SK-N-SH treated with all-trans-retinoic acid at 6 μM for 48 hours (cell line): ENCODE results near the gene ZHX3.
A peak's percentile ranks its signal among the peaks of the same experiment; 100 is the strongest.

ENCODE experiments used
- ATAC-seq: fragments of 200-7000 bp; cut with Tn5 transposase; 3 replicates; pipeline ENCODE4 v1.9.1; 2020; ENCODE audit warnings: mild to moderate bottlenecking, moderate library complexity
- ARNTL ChIP-seq: fragments of 450-650 bp; formaldehyde crosslinking; IDR thresholded peaks from 2 replicates; pipeline ENCODE4 v1.5.0; 2020; ENCODE audit warnings: low read depth, mild to moderate bottlenecking, moderate library complexity, borderline replicate concordance
- BACH2 ChIP-seq: fragments of 250-450 bp; sonication (Bioruptor Pico); IDR thresholded peaks from 2 replicates; pipeline ENCODE4 v1.9.0; 2021; ENCODE audit warnings: mild to moderate bottlenecking, borderline replicate concordance
- CREB5 ChIP-seq: fragments of 250-450 bp; sonication (Bioruptor Pico); IDR thresholded peaks from 2 replicates; pipeline ENCODE4 v1.5.1; 2020; ENCODE audit warnings: low read depth, mild to moderate bottlenecking, moderate library complexity
- CSDC2 ChIP-seq: fragments of 250-450 bp; sonication (Bioruptor Pico); IDR thresholded peaks from 2 replicates; pipeline ENCODE4 v1.5.0; 2020; ENCODE audit warnings: mild to moderate bottlenecking, moderate library complexity
- CSRNP3 ChIP-seq: fragments of 250-450 bp; sonication (Bioruptor Pico); IDR thresholded peaks from 2 replicates; pipeline ENCODE4 v1.5.1; 2021; ENCODE audit warnings: mild to moderate bottlenecking, moderate library complexity
- ESRRG ChIP-seq: fragments of 250-450 bp; sonication (Bioruptor Pico); IDR thresholded peaks from 2 replicates; pipeline ENCODE4 v1.6.1; 2021; ENCODE audit warnings: mild to moderate bottlenecking
- PATZ1 ChIP-seq: fragments of 250-450 bp; sonication (Bioruptor Pico); IDR thresholded peaks from 2 replicates; pipeline ENCODE4 v1.8.0; 2020; ENCODE audit warnings: mild to moderate bottlenecking, moderate library complexity, borderline replicate concordance
- POU6F1 ChIP-seq: fragments of 250-450 bp; sonication (Bioruptor Pico); IDR thresholded peaks from 2 replicates; pipeline ENCODE4 v1.8.0; 2021; ENCODE audit warnings: low read depth, mild to moderate bottlenecking, moderate library complexity, borderline replicate concordance
- PPARA ChIP-seq: fragments of 250-450 bp; sonication (Bioruptor Pico); IDR thresholded peaks from 2 replicates; pipeline ENCODE4 v1.5.0; 2020; ENCODE audit warnings: mild to moderate bottlenecking, borderline replicate concordance
- RARB ChIP-seq: fragments of 250-450 bp; sonication (Bioruptor Pico); IDR thresholded peaks from 2 replicates; pipeline ENCODE4 v1.8.0; 2021; ENCODE audit warnings: mild to moderate bottlenecking, moderate library complexity
- SNAI2 ChIP-seq: fragments of 250-450 bp; sonication (Bioruptor Pico); IDR thresholded peaks from 2 replicates; pipeline ENCODE4 v1.5.0; 2020; ENCODE audit warnings: mild to moderate bottlenecking, moderate library complexity
- TCF4 ChIP-seq: fragments of 250-450 bp; sonication (Bioruptor Pico); IDR thresholded peaks from 2 replicates; pipeline ENCODE4 v1.8.0; 2021; ENCODE audit warnings: mild to moderate bottlenecking, moderate library complexity, borderline replicate concordance
- TOX ChIP-seq: fragments of 250-450 bp; sonication (Bioruptor Pico); IDR thresholded peaks from 2 replicates; pipeline ENCODE4 v1.8.0; 2021; ENCODE audit warnings: mild to moderate bottlenecking, moderate library complexity, borderline replicate concordance
- TSHZ2 ChIP-seq: fragments of 250-450 bp; sonication (Bioruptor Pico); IDR thresholded peaks from 2 replicates; pipeline ENCODE4 v1.5.0; 2020; ENCODE audit warnings: mild to moderate bottlenecking, moderate library complexity
- ZC3H10 ChIP-seq: fragments of 250-450 bp; sonication (Bioruptor Pico); IDR thresholded peaks from 2 replicates; pipeline ENCODE4 v1.5.1; 2021; ENCODE audit warnings: mild to moderate bottlenecking, moderate library complexity
- ZFP3 ChIP-seq: fragments of 250-450 bp; sonication (Bioruptor Pico); IDR thresholded peaks from 2 replicates; pipeline ENCODE4 v1.5.0; 2020; ENCODE audit warnings: mild to moderate bottlenecking, moderate library complexity
- ZFP30 ChIP-seq: fragments of 450-650 bp; formaldehyde crosslinking; IDR thresholded peaks from 2 replicates; pipeline ENCODE4 v1.5.0; 2022; ENCODE audit warnings: mild to moderate bottlenecking, moderate library complexity
- ZNF565 ChIP-seq: fragments of 450-650 bp; formaldehyde crosslinking; conservative IDR thresholded peaks from 2 replicates; pipeline ENCODE4 v1.5.0; 2020; ENCODE audit warnings: low read depth, mild to moderate bottlenecking, moderate library complexity
- ZNF70 ChIP-seq: fragments of 450-650 bp; formaldehyde crosslinking; IDR thresholded peaks from 2 replicates; pipeline ENCODE4 v1.5.0; 2020; ENCODE audit warnings: mild to moderate bottlenecking, moderate library complexity

ZHX3 gene

GRCh38 chr20:41234041-41234440 lies 83.5 kb downstream of the ZHX3 start:
- ATAC-seq: no peak
- TF ChIP-seq ZFP3 (CRISPR knock-in tag): no peak
- TF ChIP-seq CREB5 (CRISPR knock-in tag): no peak
- TF ChIP-seq ZNF70: no peak
- TF ChIP-seq PPARA: no peak
- no peak for TF ChIP-seq BACH2 (CRISPR knock-in tag)
- TF ChIP-seq ESRRG (CRISPR knock-in tag): no peak
- TF ChIP-seq POU6F1 (CRISPR knock-in tag): no peak
- TF ChIP-seq SNAI2 (CRISPR knock-in tag): no peak
- no peak for TF ChIP-seq TSHZ2 (CRISPR knock-in tag)
- no peak for TF ChIP-seq CSDC2 (CRISPR knock-in tag)
- TF ChIP-seq PATZ1 (CRISPR knock-in tag): no peak
- TF ChIP-seq ZFP30 (CRISPR knock-in tag): no peak
- no peak for TF ChIP-seq RARB (CRISPR knock-in tag)
- no peak for TF ChIP-seq ZNF565 (CRISPR knock-in tag)

GRCh38 chr20:41232973-41233926 lies 84.3 kb downstream of the ZHX3 start:
- ATAC-seq: peak; percentile 87
- TF ChIP-seq ZNF70 (no peak), ZFP30 (CRISPR knock-in tag) (no peak), CREB5 (CRISPR knock-in tag) (no peak), ARNTL (CRISPR knock-in tag) (no peak), POU6F1 (CRISPR knock-in tag) (no peak), ZNF565 (CRISPR knock-in tag) (no peak), BACH2 (CRISPR knock-in tag) (no peak), TOX (no peak), ZFP3 (CRISPR knock-in tag) (no peak), CSRNP3 (CRISPR knock-in tag) (no peak), TCF4 (no peak), ZC3H10 (CRISPR knock-in tag) (no peak), PATZ1 (CRISPR knock-in tag) (no peak)
